WTC11 (cell line): Measurements from ENCODE around the gene CACNA2D3. TPM values are rescaled to one million over a fixed set of nuclear protein-coding genes. Genes with fewer than 3 reads are reported as not detected.
A peak's percentile ranks its signal among the peaks of the same experiment; 100 is the strongest.

Experiments
- ATAC-seq: fragments of 200-7000 bp; cut with Tn5 transposase; 2 replicates; pipeline ENCODE4 v1.10.0; 2021; ENCODE audit warnings: mild to moderate bottlenecking, moderate library complexity
- CTCF ChIA-PET: fragments of 300-600 bp; sonication (Branson Sonifier 250); formaldehyde crosslinking; loops from one replicate; lab custom pipeline; 2021; ENCODE audit warnings: antibody characterized with exemption; lab: Charles Lee
- POLR2A ChIA-PET: fragments of 350-600 bp; sonication (Branson Sonifier 250); formaldehyde crosslinking; loops from one replicate; lab custom pipeline; 2021; ENCODE audit warnings: antibody characterized with exemption; lab: Charles Lee
- DNase-seq: peaks from one replicate; pipeline ENCODE4 v3.0.0; 2021; ENCODE audit warnings: low spot score
- H3K27ac Mint-ChIP-seq: 2 replicates; pipeline ENCODE4 v1.8.0; 2021; ENCODE audit warnings: mixed read lengths
- H3K27me3 Mint-ChIP-seq: 2 replicates; pipeline ENCODE4 v1.8.0; 2021; ENCODE audit warnings: low read depth, mild to moderate bottlenecking, moderate library complexity, mixed read lengths
- H3K36me3 Mint-ChIP-seq: 2 replicates; pipeline ENCODE4 v1.8.0; 2021; ENCODE audit warnings: mixed read lengths
- H3K4me1 Mint-ChIP-seq: 2 replicates; pipeline ENCODE4 v1.8.0; 2022; ENCODE audit warnings: mixed read lengths
- H3K4me3 Mint-ChIP-seq: 2 replicates; pipeline ENCODE4 v1.8.0; 2021; ENCODE audit warnings: mild to moderate bottlenecking, moderate library complexity, mixed read lengths
- H3K9me3 Mint-ChIP-seq: 2 replicates; pipeline ENCODE4 v1.8.0; 2021; ENCODE audit warnings: mixed read lengths
- ATF2 ChIP-seq: sonication (generic); formaldehyde crosslinking; IDR thresholded peaks from 2 replicates; pipeline ENCODE4 v1.8.1; 2022; ENCODE audit warnings: low read depth, missing genetic modification reagents, borderline replicate concordance
- CREM ChIP-seq: sonication (generic); formaldehyde crosslinking; IDR thresholded peaks from 2 replicates; pipeline ENCODE4 v1.8.1; 2022; ENCODE audit warnings: mild to moderate bottlenecking, missing genetic modification reagents, moderate library complexity
- E2F4 ChIP-seq: sonication (generic); formaldehyde crosslinking; IDR thresholded peaks from 2 replicates; pipeline ENCODE4 v1.8.1; 2022; ENCODE audit warnings: low read depth, mild to moderate bottlenecking, moderate library complexity, missing genetic modification reagents, borderline replicate concordance
- ELF4 ChIP-seq: sonication (generic); formaldehyde crosslinking; IDR thresholded peaks from 2 replicates; pipeline ENCODE4 v1.8.1; 2022; ENCODE audit warnings: low read depth, mild to moderate bottlenecking, moderate library complexity, missing genetic modification reagents
- ESRRA ChIP-seq: sonication (generic); formaldehyde crosslinking; IDR thresholded peaks from 2 replicates; pipeline ENCODE4 v1.8.1; 2022; ENCODE audit warnings: mild to moderate bottlenecking, missing genetic modification reagents, borderline replicate concordance
- GTF2I ChIP-seq: fragments of 250-450 bp; sonication (Bioruptor Pico); conservative IDR thresholded peaks from 2 replicates; pipeline ENCODE4 v1.4.0; 2021; ENCODE audit warnings: mild to moderate bottlenecking
- JAZF1 ChIP-seq: fragments of 250-450 bp; sonication (Bioruptor Pico); IDR thresholded peaks from 2 replicates; pipeline ENCODE4 v1.9.0; 2021; ENCODE audit warnings: moderate library complexity, mild to moderate bottlenecking, inconsistent platforms
- NFATC4 ChIP-seq: fragments of 250-450 bp; sonication (Bioruptor Pico); IDR thresholded peaks from 2 replicates; pipeline ENCODE4 v1.9.0; 2021; ENCODE audit warnings: mild to moderate bottlenecking
- NR3C1 ChIP-seq: sonication (generic); formaldehyde crosslinking; conservative IDR thresholded peaks from 2 replicates; pipeline ENCODE4 v1.8.1; 2023; ENCODE audit warnings: low read depth, mild to moderate bottlenecking, missing genetic modification reagents
- SP1 ChIP-seq: sonication (generic); formaldehyde crosslinking; conservative IDR thresholded peaks from 2 replicates; pipeline ENCODE4 v1.8.1; 2022; ENCODE audit warnings: missing genetic modification reagents
- TCF7 ChIP-seq: sonication (generic); formaldehyde crosslinking; IDR thresholded peaks from 2 replicates; pipeline ENCODE4 v1.8.0; 2022; ENCODE audit warnings: mild to moderate bottlenecking, low read depth, missing genetic modification reagents, moderate library complexity
- ZBTB43 ChIP-seq: sonication (generic); formaldehyde crosslinking; IDR thresholded peaks from 2 replicates; pipeline ENCODE4 v1.8.1; 2023; ENCODE audit warnings: mild to moderate bottlenecking, missing genetic modification reagents
- ZNF121 ChIP-seq: sonication (generic); formaldehyde crosslinking; IDR thresholded peaks from 2 replicates; pipeline ENCODE4 v1.8.0; 2023; ENCODE audit warnings: missing genetic modification reagents
- ZNF138 ChIP-seq: sonication (generic); formaldehyde crosslinking; conservative IDR thresholded peaks from 2 replicates; pipeline ENCODE4 v1.8.1; 2022; ENCODE audit warnings: mild to moderate bottlenecking, moderate library complexity, missing genetic modification reagents
- ZNF219 ChIP-seq: sonication (generic); formaldehyde crosslinking; IDR thresholded peaks from 2 replicates; pipeline ENCODE4 v1.8.0; 2023; ENCODE audit warnings: missing genetic modification reagents, mild to moderate bottlenecking, borderline replicate concordance
- ZNF416 ChIP-seq: fragments of 250-450 bp; sonication (Bioruptor Pico); IDR thresholded peaks from 2 replicates; pipeline ENCODE4 v1.9.0; 2021; ENCODE audit warnings: mild to moderate bottlenecking, inconsistent platforms
- ZNF423 ChIP-seq: fragments of 250-450 bp; sonication (Bioruptor Pico); IDR thresholded peaks from 2 replicates; pipeline ENCODE4 v2.1.2; 2022; ENCODE audit warnings: mild to moderate bottlenecking, moderate library complexity
- total RNA-seq: library from RNA; stranded (reverse); gene quantifications from 3 replicates; pipeline ENCODE4 v1.2.3, GENCODE V29; 2021
- TF ChIP-seq, protein P1 (sequence below): fragments of 250-450 bp; sonication (Bioruptor Pico); IDR thresholded peaks from 2 replicates; pipeline ENCODE4 v1.8.0; 2021; ENCODE audit warnings: mild to moderate bottlenecking
- TF ChIP-seq, protein P2 (sequence below): sonication (generic); formaldehyde crosslinking; IDR thresholded peaks from 2 replicates; pipeline ENCODE4 v1.8.1; 2022; ENCODE audit warnings: mild to moderate bottlenecking, missing genetic modification reagents, moderate library complexity, borderline replicate concordance

Gene CACNA2D3
- total RNA-seq, 1 experiment from 2014 or later, result 5.0 TPM

- no peak for TF ChIP-seq NFATC4
- TF ChIP-seq ZNF138 (CRISPR knock-in tag), result no peak
- no peak for TF ChIP-seq E2F4 (CRISPR knock-in tag)
- TF ChIP-seq CREM (CRISPR knock-in tag), result no peak
- TF ChIP-seq ZBTB43 (CRISPR knock-in tag), result no peak
- TF ChIP-seq SP1, result no peak
- TF ChIP-seq ZNF121, result no peak
- no peak for TF ChIP-seq ZNF416 (CRISPR knock-in tag)
- TF ChIP-seq, protein P1, sequence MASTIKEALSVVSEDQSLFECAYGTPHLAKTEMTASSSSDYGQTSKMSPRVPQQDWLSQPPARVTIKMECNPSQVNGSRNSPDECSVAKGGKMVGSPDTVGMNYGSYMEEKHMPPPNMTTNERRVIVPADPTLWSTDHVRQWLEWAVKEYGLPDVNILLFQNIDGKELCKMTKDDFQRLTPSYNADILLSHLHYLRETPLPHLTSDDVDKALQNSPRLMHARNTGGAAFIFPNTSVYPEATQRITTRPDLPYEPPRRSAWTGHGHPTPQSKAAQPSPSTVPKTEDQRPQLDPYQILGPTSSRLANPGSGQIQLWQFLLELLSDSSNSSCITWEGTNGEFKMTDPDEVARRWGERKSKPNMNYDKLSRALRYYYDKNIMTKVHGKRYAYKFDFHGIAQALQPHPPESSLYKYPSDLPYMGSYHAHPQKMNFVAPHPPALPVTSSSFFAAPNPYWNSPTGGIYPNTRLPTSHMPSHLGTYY (CRISPR knock-in tag), result no peak
- no peak for TF ChIP-seq GTF2I (CRISPR knock-in tag)
- TF ChIP-seq NR3C1 (CRISPR knock-in tag), result no peak
- no peak for TF ChIP-seq JAZF1
- DNase-seq, result no peak
- Mint-ChIP-seq H3K27ac (no peak overlapping the region), H3K27me3 (no peaks in the 10 kb centered on the region), H3K9me3 (peaks cover 16% of the 10 kb centered on the region), H3K36me3 (peaks cover 7% of the 10 kb centered on the region; the same call in 1 of the 2 replicates), H3K4me3 (no peak overlapping the region), H3K4me1 (peaks cover 10% of the 10 kb centered on the region)
- ChIA-PET POLR2A (no interaction called here), CTCF (interaction anchor here (0.6 kb wide), 2 partner anchors 19 to 51 kb away, joined by 3 read pairs; no protein-coding TSS in a partner anchor)
- peak; percentile 28; the same call in 1 of the 2 replicates for ATAC-seq
Measured at GRCh38 chr3:54274607-54275006, 152.3 kb downstream of the CACNA2D3 start.

GRCh38 chr3:54279005-54279583 lies 156.7 kb downstream of the CACNA2D3 start:
- ChIA-PET CTCF (interaction anchor here (1.9 kb wide), 1 partner anchor 15 kb away, joined by 4 read pairs; no protein-coding TSS in a partner anchor), POLR2A (no interaction called here)
- H3K27ac Mint-ChIP-seq, result no peak overlapping the region
- H3K4me3 Mint-ChIP-seq, result no peak overlapping the region
- peaks cover 7% of the 10 kb centered on the region; the same call in 1 of the 2 replicates for H3K36me3 Mint-ChIP-seq
- peaks cover 16% of the 10 kb centered on the region for H3K9me3 Mint-ChIP-seq
- TF ChIP-seq ELF4 (CRISPR knock-in tag) (no peak), ZNF121 (no peak), ZNF423 (CRISPR knock-in tag) (no peak), ZNF219 (CRISPR knock-in tag) (no peak), ATF2 (no peak), TCF7 (no peak), ESRRA (no peak)
- TF ChIP-seq, protein P2, sequence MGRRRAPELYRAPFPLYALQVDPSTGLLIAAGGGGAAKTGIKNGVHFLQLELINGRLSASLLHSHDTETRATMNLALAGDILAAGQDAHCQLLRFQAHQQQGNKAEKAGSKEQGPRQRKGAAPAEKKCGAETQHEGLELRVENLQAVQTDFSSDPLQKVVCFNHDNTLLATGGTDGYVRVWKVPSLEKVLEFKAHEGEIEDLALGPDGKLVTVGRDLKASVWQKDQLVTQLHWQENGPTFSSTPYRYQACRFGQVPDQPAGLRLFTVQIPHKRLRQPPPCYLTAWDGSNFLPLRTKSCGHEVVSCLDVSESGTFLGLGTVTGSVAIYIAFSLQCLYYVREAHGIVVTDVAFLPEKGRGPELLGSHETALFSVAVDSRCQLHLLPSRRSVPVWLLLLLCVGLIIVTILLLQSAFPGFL (CRISPR knock-in tag), result no peak
- H3K4me1 Mint-ChIP-seq, result peaks cover 8% of the 10 kb centered on the region
- ATAC-seq (no peak), DNase-seq (no peak)
- H3K27me3 Mint-ChIP-seq, result no peaks in the 10 kb centered on the region
